Dedifferentiated amniotic fluid mesenchymal stem cell (primary cell): Measurements from ENCODE around the gene CHURC1.

Source experiments
- DNase-seq: peaks from one replicate; pipeline ENCODE4 v3.0.0-alpha.2; 2016; ENCODE audit errors: extremely low spot score

CHURC1 gene

GRCh38 chr14:64914237-64915028 lies at the start of gene CHURC1:
CHURC1 (plus strand) TSS chr14:64914455; CDS start chr14:64914496, 41 bp downstream.
- peak; percentile 100 for DNase-seq

- DNase-seq: no peak
Measured at GRCh38 chr14:64865109-64865508, 49.1 kb upstream of the CHURC1 start.

GRCh38 chr14:64865992-64866391 lies 48.3 kb upstream of the CHURC1 start:
- no peak for DNase-seq

GRCh38 chr14:64867182-64867581 lies 47.1 kb upstream of the CHURC1 start:
- DNase-seq: no peak

- no peak for DNase-seq
Measured at GRCh38 chr14:64868379-64868778, 45.9 kb upstream of the CHURC1 start.

GRCh38 chr14:64868841-64869240 lies 45.4 kb upstream of the CHURC1 start:
- DNase-seq: no peak

- DNase-seq: no peak
Measured at GRCh38 chr14:64870160-64870559, 44.1 kb upstream of the CHURC1 start.

GRCh38 chr14:64871344-64871743 lies 42.9 kb upstream of the CHURC1 start:
- no peak for DNase-seq

- no peak for DNase-seq
Measured at GRCh38 chr14:64873506-64874219, 40.6 kb upstream of the CHURC1 start.

- no peak for DNase-seq
Measured at GRCh38 chr14:64875350-64875749, 38.9 kb upstream of the CHURC1 start.

GRCh38 chr14:64877846-64878245 lies 36.4 kb upstream of the CHURC1 start:
- no peak for DNase-seq

- no peak for DNase-seq
Measured at GRCh38 chr14:64878837-64879634, 35.2 kb upstream of the CHURC1 start.

- DNase-seq: no peak
Measured at GRCh38 chr14:64879635-64880220, 34.5 kb upstream of the CHURC1 start, which contains the start of gene SPTB. SPTB (minus strand) TSS chr14:64879907; CDS start chr14:64823094, 56,813 bp downstream.

GRCh38 chr14:64880221-64881121 lies 33.8 kb upstream of the CHURC1 start:
- DNase-seq: no peak

- DNase-seq: no peak
Measured at GRCh38 chr14:64885559-64885958, 28.7 kb upstream of the CHURC1 start.

GRCh38 chr14:64889352-64889751 lies 24.9 kb upstream of the CHURC1 start:
- no peak for DNase-seq

- no peak for DNase-seq
Measured at GRCh38 chr14:64891173-64891838, 22.9 kb upstream of the CHURC1 start.

GRCh38 chr14:64891839-64892375 lies 22.3 kb upstream of the CHURC1 start:
- peak; percentile 74 for DNase-seq

GRCh38 chr14:64899958-64900357 lies 14.3 kb upstream of the CHURC1 start:
- no peak for DNase-seq

GRCh38 chr14:64906022-64906421 lies 8.2 kb upstream of the CHURC1 start:
- no peak for DNase-seq
